ENCODE data around the gene SFTPB.

SFTPB gene

GRCh38 chr2:85702172-85702571 lies 34.2 kb upstream of the SFTPB start:
- no peak for DNase-seq

DNA sequence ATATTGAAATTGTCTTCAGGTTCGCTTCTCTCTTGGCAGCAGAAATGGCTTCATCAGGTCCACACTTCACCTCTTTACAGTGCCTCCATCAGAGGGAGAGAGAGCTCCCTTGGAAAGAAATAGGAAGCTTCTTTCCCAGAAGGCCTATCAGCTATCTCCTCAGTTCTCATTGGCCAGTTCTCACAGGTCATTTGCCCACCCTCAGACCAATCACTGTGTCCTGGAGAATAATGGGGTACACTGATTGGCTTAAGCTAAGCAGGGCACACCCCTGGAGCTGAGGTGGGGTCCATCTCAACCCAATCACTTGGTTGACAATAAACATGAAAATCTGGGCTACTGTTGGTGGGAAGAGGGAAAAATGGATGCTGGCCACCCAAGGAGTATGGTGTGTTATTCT lies 31.3 kb upstream of the SFTPB start:
- DNase-seq: no peak

DNA sequence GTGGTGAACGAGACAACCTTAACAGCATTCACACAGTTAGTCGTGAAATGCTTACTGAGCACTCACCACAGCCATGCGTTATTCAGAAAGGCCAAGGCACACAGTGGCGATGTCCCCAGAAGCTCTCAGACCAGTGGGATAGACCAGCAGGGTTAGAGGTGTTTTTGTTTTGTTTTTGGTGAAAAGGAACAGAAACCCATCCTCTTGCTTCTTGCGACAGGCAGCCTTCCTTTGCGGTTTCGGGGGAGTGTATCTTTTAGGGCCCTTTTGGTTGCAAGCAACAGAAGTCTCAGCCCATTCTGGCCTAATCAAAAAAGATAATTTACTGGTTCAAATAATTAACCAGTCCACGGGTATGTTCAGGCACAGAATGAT lies 30.9 kb upstream of the SFTPB start:
- no peak for DNase-seq

DNA sequence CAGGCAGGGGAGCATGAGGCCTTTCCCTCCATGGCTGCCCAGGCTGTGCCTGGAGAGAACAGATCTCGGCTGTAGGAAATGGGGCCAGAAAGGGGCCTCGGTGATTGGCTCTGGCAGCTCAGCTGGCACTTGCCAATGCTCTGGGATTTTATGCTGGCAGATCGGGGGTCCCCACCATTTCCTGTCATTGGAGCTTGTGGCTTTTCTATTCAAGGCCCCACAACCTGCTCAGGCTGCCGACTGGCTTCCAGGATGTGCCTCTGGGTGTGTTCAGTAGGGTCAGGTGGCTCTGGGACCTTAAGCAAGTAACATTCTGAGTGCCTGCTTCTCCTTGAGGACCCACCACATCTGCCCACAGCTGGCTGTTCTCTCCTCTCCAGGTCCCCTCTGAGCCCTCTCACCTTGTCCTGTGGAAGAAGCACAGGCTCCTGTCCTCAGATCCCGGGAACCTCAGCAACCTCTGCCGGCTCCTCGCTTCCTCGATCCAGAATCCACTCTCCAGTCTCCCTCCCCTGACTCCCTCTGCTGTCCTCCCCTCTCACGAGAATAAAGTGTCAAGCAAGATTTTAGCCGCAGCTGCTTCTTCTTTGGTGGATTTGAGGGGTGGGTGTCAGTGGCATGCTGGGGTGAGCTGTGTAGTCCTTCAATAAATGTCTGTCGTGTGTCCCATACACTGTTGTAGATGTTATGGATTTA lies 30.3 kb upstream of the SFTPB start:
- no peak for DNase-seq

GRCh38 chr2:85697716-85698115 lies 29.7 kb upstream of the SFTPB start:
- DNase-seq: no peak

GRCh38 chr2:85697096-85697495 lies 29.1 kb upstream of the SFTPB start:
- DNase-seq: no peak

DNA sequence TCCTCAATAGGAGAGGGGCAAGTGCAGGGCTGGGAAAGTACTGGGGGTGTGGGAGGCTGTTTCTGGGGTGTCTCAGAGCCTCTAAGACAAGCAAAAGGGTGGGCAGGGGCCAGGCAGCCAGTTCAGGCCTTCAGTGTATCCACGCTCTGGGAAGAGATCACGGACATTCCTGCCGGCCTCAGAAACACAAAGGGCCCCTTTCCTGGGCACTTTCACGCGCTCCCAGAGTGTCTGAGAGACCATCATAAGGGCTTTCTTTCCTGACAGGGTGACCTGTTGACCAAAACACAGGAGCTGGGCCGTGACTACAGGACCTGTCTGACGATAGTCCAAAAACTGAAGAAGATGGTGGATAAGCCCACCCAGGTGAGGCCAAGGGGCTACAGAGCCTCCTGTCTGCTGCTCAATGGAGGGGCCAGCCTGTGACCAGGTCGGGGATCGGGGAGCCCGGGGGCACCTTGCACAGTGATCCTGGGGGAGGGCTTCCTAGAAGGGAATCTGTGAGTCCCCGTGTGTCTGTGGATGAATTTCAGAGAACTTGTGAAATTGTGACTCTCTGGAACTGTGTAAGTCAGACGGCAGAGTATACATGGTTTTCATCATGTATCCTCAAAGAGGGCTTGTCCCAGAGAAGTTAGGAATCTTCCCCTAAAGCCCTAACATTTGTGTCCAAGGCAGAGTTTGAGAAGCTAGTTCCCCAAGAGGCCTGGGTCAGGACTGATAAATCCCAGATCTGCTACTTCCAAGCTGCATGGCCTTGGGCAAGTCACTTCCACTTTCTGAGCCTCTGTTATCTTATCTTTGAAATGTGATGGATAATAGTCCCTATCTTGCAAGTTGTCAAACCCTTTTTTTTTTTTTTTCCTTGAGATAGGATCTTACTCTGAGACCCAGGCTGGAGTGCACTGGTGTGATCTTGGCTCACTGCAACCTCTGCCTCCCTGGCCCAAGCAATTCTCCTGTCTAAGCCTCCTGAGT lies 28.0 kb upstream of the SFTPB start:
- DNase-seq: no peak

DNA sequence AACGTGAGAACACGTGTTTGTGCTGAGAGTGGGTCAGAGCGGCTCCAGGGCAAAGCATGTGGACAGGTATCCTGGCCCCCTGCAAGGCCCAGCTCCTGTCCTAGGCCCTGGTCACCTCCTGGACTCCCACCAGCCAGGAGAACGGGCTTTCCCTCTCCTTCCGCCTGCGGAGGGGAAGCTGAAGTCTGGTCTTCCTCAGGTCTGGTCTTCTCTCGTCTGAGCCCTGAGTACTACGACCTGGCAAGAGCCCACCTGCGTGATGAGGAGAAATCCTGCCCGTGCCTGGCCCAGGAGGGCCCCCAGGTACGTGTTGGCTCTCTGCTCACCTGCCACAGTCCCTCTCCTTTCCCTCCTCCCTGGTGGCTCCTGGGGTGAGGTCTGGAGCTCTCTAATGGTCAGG lies 27.1 kb upstream of the SFTPB start:
- DNase-seq: no peak

- DNase-seq: no peak
Measured at GRCh38 chr2:85694052-85695025, 26.3 kb upstream of the SFTPB start, which contains the start of gene GNLY. TSS of gene GNLY (plus strand) at chr2:85694358. CDS start at chr2:85694419, 61 bp downstream.

- DNase-seq: no peak
Measured at GRCh38 chr2:85692039-85692645, 24.1 kb upstream of the SFTPB start.

DNA sequence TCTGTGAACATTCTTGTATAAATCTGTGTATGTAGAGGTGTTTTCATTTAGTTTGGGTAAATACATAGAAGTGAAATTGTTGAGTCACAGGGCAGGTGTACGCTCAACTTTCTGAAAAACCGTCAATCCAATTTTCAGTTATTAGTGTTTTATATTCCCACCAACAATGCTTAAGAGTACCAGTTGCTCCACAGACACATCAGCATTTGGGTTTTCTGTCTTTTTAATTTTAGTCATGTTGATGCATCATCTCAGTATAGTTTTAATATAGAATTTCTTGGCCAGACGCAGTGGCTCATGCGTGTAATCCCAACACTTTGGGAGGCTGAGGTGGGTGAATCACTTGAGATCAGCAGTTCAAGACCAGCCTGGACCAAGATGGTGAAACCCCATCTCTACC lies 22.9 kb upstream of the SFTPB start:
- DNase-seq: no peak

DNA sequence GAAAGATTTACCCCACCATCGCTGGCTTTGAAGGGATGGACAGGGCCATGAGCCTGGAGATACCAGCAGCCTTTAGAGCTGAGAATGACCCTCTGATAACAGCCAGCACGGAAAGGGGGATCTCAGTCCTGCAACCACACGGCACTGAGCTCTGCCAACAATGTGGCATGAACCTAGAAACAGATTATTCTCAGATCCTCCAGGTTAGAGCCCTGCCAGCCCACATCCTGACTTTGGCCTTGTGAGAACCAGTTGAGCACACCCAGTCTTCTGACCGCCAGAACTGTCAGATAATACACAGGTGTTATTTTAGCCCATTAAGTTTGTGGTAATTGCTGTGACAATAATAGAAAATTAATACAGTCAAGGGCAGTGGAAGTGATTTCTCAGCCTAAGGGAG lies 16.8 kb upstream of the SFTPB start:
- DNase-seq: no peak

GRCh38 chr2:85684380-85684779 lies 16.4 kb upstream of the SFTPB start:
- no peak for DNase-seq

DNA sequence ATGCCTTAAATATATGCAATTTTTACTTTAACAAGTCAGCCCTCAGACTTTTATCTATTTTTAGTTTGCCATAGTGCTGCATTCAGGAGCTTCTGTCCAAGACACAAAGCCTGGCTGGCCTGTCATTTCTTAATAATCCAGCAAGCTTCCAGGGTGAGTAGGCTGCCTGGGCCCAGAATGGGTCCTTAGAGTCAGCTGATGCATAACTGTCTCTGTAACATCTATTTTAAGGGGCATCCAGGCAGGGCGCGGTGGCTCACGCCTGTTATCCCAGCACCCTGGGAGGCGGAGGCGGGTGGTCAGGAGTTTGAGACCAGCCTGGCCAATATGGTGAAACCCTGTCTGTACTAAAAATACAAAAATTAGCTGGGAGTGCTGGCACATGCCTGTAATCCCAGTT lies 14.4 kb upstream of the SFTPB start:
- no peak for DNase-seq

GRCh38 chr2:85681776-85682175 lies 13.8 kb upstream of the SFTPB start:
- DNase-seq: no peak

- DNase-seq: no peak
Measured at GRCh38 chr2:85681372-85681763, 13.4 kb upstream of the SFTPB start.

GRCh38 chr2:85680707-85681371 lies 12.8 kb upstream of the SFTPB start:
- no peak for DNase-seq

DNA sequence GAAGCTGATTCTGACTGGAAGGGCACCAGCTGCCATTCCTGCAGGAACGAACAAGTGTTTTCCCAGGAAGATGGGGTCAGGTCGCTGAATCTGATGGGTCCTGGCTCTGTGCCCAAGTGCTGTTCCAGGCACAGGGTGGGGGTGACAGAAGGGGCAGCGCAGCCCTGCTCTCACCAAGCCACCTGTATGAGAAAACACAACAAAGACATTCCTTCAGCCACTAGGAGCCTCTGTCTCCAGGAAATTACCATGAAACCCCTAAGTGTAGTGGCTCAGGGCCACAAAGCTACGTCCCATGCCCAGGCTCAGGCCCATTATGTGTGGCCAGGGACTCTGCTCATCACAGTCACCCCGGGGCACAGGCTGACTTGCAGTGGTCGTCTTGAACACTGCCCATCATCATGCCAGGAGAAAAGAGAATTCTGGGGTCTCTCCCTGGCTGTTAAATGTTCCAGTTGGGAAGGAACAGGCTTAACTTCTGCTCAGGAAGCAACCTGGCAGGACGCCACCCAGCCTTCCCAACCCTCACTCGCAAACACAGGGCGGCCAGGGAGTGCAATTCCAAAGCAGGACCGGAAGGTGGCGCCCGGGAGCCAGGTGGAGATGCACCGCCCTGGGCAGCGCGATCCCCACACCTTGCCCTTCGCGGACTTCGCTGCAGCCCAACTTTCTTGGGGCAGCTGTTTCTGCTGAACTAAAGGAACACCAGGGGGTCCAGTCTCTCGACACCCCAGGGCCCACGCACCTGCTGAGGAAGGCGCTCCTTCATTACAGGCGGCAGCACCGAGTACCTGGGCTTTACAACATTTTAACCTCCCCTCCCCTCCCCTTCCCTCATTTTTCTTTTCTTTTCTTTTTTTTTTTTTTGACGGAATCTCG lies 11.0 kb upstream of the SFTPB start:
- peak; percentile 75 for DNase-seq

- no peak for DNase-seq
Measured at GRCh38 chr2:85678377-85678776, 10.4 kb upstream of the SFTPB start.

DNA sequence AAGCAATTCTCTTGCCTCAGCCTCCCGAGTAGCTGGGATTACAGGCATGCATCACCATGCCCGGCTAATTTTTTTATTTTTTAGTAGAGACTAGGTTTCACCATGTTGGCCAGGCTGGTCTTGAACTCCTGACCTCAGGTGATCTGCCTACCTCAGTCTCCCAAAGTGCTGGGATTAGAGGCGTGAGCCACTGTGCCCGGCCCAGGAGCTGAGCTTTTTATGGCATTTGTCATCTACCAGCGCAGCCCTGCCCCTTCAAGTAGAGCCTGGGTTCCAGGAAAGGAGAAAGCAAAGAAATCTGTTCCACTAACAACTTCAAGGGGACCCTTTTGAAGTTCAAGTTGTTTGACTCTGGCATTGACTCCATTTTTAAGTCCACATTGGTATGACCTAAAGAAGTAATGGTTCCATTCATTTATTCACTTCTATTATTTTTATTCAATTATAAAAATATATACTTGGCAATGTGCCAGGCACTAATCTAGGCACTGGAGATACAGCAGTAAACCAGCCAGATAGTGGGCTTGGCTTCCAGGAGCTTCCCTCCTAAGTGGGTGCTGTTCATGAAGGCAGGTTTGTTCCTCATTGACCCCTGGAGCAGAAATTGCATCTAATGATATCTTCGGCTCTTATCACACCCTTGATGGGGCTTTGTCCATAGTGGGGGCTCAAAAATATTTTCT lies 8.0 kb upstream of the SFTPB start:
- DNase-seq: no peak

Measured in activated naive CD4-positive, alpha-beta T cell treated with anti-CD3 and anti-CD28 coated beads, Interleukin-2, amount 50 U/mL, for 16 hours (primary cell).